Liver (tissue), 9 donors: ENCODE measurements around the gene FGF14. TPM values are rescaled to one million over a fixed set of nuclear protein-coding genes. Genes with fewer than 3 reads are reported as not detected.

ENCODE experiments used
- DNase-seq: peaks from one replicate; pipeline ENCODE4 v3.0.0-alpha.2; 2017; ENCODE audit warnings: low spot score
- H3K27ac ChIP-seq, 2 donors: one replicate each; pipeline ENCODE4 v1.7.0; 2013; ENCODE audit warnings: inconsistent platforms in 2 of 2, low read length in 2 of 2, control low read depth in 1 of 2, low read depth in 1 of 2, mild to moderate bottlenecking in 1 of 2
- H3K27me3 ChIP-seq, 4 donors: one replicate each; pipeline versions ENCODE4 v1.6.1 to v1.7.0; 2013; ENCODE audit warnings: low read length in 3 of 4, inconsistent platforms in 1 of 4, mild to moderate bottlenecking in 1 of 4, moderate library complexity in 1 of 4; ENCODE audit not compliant: control insufficient read depth in 4 of 4, insufficient read depth in 4 of 4
- H3K36me3 ChIP-seq, 4 donors: one replicate each; pipeline versions ENCODE4 v1.6.1 to v1.7.0; 2013; ENCODE audit warnings: low read length in 3 of 4, mild to moderate bottlenecking in 3 of 4, low read depth in 1 of 4, moderate library complexity in 1 of 4; ENCODE audit not compliant: control insufficient read depth in 4 of 4, insufficient read depth in 3 of 4
- H3K4me1 ChIP-seq, 4 donors: one replicate each; pipeline versions ENCODE4 v1.6.1 to v1.7.0; 2013; ENCODE audit warnings: low read length in 3 of 4, mild to moderate bottlenecking in 3 of 4, moderate library complexity in 1 of 4; ENCODE audit not compliant: control insufficient read depth in 4 of 4, insufficient read depth in 4 of 4
- H3K4me3 ChIP-seq, 3 donors: one replicate each; pipeline versions ENCODE4 v1.6.1 to v1.7.0; 2013; ENCODE audit warnings: low read length in 3 of 3, control low read depth in 1 of 3, low read depth in 1 of 3, mild to moderate bottlenecking in 1 of 3
- H3K9ac ChIP-seq, 2 donors: one replicate each; pipeline ENCODE4 v1.7.0; 2013; ENCODE audit warnings: low read length in 2 of 2, mild to moderate bottlenecking in 2 of 2, moderate library complexity in 2 of 2, control low read depth in 1 of 2, low read depth in 1 of 2
- H3K9me3 ChIP-seq, 4 donors: one replicate each; pipeline versions ENCODE4 v1.6.1 to v1.7.0; 2013; ENCODE audit warnings: low read length in 3 of 4; ENCODE audit not compliant: control insufficient read depth in 4 of 4
- EGR1 ChIP-seq, 2 donors: IDR thresholded peaks; 2 replicates each; pipeline ENCODE4 v1.6.1; 2016 to 2018; ENCODE audit warnings: antibody characterized with exemption in 2 of 2, low read depth in 2 of 2
- FOXA1 ChIP-seq: IDR thresholded peaks from 2 replicates; pipeline ENCODE4 v1.6.1; 2016; ENCODE audit warnings: antibody characterized with exemption
- FOXA2 ChIP-seq: IDR thresholded peaks from 2 replicates; pipeline ENCODE4 v1.6.1; 2016; ENCODE audit warnings: antibody characterized with exemption
- GABPA ChIP-seq, 2 donors: IDR thresholded peaks in 1 of 2; conservative IDR thresholded peaks in 1 of 2; 2 replicates each; pipeline ENCODE4 v1.6.1; 2016; ENCODE audit warnings: antibody characterized with exemption in 2 of 2, mild to moderate bottlenecking in 1 of 2, moderate library complexity in 1 of 2
- HNF4A ChIP-seq, 2 donors: conservative IDR thresholded peaks; 2 replicates each; pipeline ENCODE4 v1.6.1; 2016; ENCODE audit warnings: antibody characterized with exemption in 2 of 2, mild to moderate bottlenecking in 2 of 2
- HNF4G ChIP-seq: IDR thresholded peaks from 2 replicates; pipeline ENCODE4 v1.6.1; 2016; ENCODE audit warnings: antibody characterized with exemption
- JUND ChIP-seq, 2 donors: IDR thresholded peaks; 2 replicates each; pipeline ENCODE4 v1.6.1; 2016; ENCODE audit warnings: antibody characterized with exemption in 2 of 2
- MAX ChIP-seq: IDR thresholded peaks from 2 replicates; pipeline ENCODE4 v1.6.1; 2016; ENCODE audit warnings: antibody characterized with exemption
- NR2F2 ChIP-seq: IDR thresholded peaks from 2 replicates; pipeline ENCODE4 v1.6.1; 2016; ENCODE audit warnings: antibody characterized with exemption
- RAD21 ChIP-seq, 2 donors: IDR thresholded peaks; 2 replicates each; pipeline ENCODE4 v1.6.1; 2016; ENCODE audit warnings: antibody characterized with exemption in 2 of 2, mild to moderate bottlenecking in 2 of 2
- REST ChIP-seq: IDR thresholded peaks from 2 replicates; pipeline ENCODE4 v1.6.1; 2016; ENCODE audit warnings: antibody characterized with exemption, mild to moderate bottlenecking
- RXRA ChIP-seq, 2 donors: IDR thresholded peaks; 2 replicates each; pipeline ENCODE4 v1.6.1; 2017 to 2018; ENCODE audit warnings: antibody characterized with exemption in 2 of 2, mild to moderate bottlenecking in 1 of 2
- TAF1 ChIP-seq: conservative IDR thresholded peaks from 2 replicates; pipeline ENCODE4 v1.6.1; 2016; ENCODE audit warnings: antibody characterized with exemption, mild to moderate bottlenecking
- YY1 ChIP-seq: IDR thresholded peaks from 2 replicates; pipeline ENCODE4 v1.6.1; 2016; ENCODE audit warnings: antibody characterized with exemption, mild to moderate bottlenecking
- ZBTB33 ChIP-seq: IDR thresholded peaks from 2 replicates; pipeline ENCODE4 v1.6.1; 2016; ENCODE audit warnings: antibody characterized with exemption
- WGBS: extraction: QIAGEN DNeasy Blood & Tissue Kit; methylation state at CpG from one replicate; pipeline ENCODE4 v1.1.7; 2013; 5-methylcytosine and 5-hydroxymethylcytosine counted together
- polyA plus RNA-seq, 2 donors: library from polyadenylated mRNA; stranded (reverse) in 1 of 2; unstranded in 1 of 2; fragments of 200-250 nt in 1 of 2; fragments of >200 nt in 1 of 2; fragmentation: Nextera tagmentation in 1 of 2; extraction: Ambion mirVana in 1 of 2; gene quantifications; one replicate each; pipeline versions ENCODE4 v1.2.1 to v1.2.3, GENCODE V29; 2013 to 2015
- total RNA-seq, 2 donors: library from RNA; depleted of rRNA; stranded (reverse); fragments of >200 nt; gene quantifications; one replicate each; pipeline ENCODE4 v1.2.3, GENCODE V29; 2014
- TF ChIP-seq, protein P1 (sequence below): fragments of 150-350 bp; IDR thresholded peaks from 2 replicates; pipeline ENCODE4 v1.5.1; 2017; ENCODE audit warnings: improper control_type of control experiment, low read depth, low read length; ENCODE audit not compliant: missing input control
- TF ChIP-seq, protein P2 (sequence below): IDR thresholded peaks from 2 replicates; pipeline ENCODE4 v1.6.1; 2016; ENCODE audit warnings: antibody characterized with exemption
- donor health status: healthy.
- donor health status: healthy.
- donor health status: healthy.
- donor health status: healthy.
- donor health status: healthy.

The FGF14 gene
- total and polyA plus RNA-seq, 4 donors, result 0.05 to 3.3 (median 1.0) TPM

GRCh38 chr13:102214956-102215355 is 186.9 kb downstream of the FGF14 start:
- no peak overlapping the region for H3K27ac ChIP-seq
- H3K27me3 ChIP-seq, result no peaks in the 10 kb centered on the region
- TF ChIP-seq, protein P1, sequence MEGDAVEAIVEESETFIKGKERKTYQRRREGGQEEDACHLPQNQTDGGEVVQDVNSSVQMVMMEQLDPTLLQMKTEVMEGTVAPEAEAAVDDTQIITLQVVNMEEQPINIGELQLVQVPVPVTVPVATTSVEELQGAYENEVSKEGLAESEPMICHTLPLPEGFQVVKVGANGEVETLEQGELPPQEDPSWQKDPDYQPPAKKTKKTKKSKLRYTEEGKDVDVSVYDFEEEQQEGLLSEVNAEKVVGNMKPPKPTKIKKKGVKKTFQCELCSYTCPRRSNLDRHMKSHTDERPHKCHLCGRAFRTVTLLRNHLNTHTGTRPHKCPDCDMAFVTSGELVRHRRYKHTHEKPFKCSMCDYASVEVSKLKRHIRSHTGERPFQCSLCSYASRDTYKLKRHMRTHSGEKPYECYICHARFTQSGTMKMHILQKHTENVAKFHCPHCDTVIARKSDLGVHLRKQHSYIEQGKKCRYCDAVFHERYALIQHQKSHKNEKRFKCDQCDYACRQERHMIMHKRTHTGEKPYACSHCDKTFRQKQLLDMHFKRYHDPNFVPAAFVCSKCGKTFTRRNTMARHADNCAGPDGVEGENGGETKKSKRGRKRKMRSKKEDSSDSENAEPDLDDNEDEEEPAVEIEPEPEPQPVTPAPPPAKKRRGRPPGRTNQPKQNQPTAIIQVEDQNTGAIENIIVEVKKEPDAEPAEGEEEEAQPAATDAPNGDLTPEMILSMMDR, result no peak
- TF ChIP-seq HNF4G, result no peak
- TF ChIP-seq FOXA1, result no peak
- TF ChIP-seq NR2F2, result no peak
- TF ChIP-seq RAD21 (IDR thresholded peaks at IDR 0.05), result no peak
- TF ChIP-seq, protein P2, sequence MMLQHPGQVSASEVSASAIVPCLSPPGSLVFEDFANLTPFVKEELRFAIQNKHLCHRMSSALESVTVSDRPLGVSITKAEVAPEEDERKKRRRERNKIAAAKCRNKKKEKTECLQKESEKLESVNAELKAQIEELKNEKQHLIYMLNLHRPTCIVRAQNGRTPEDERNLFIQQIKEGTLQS, result no peak
- no peak for TF ChIP-seq RXRA (IDR thresholded peaks at IDR 0.05)
- no peak for TF ChIP-seq ZBTB33
- TF ChIP-seq MAX, result no peak
- TF ChIP-seq EGR1 (IDR thresholded peaks at IDR 0.05; ENCODE audit: low read depth in 2 of 2), result no peak
- no peak for TF ChIP-seq HNF4A (conservative IDR thresholded peaks at IDR 0.05)
- no peak for TF ChIP-seq YY1
- TF ChIP-seq FOXA2, result no peak
- TF ChIP-seq REST, result no peak
- no peak for TF ChIP-seq TAF1
- no peak for DNase-seq
- H3K36me3 ChIP-seq, result no peaks in the 10 kb centered on the region
- no peaks in the 10 kb centered on the region for H3K4me1 ChIP-seq
- H3K9ac ChIP-seq, result no peak overlapping the region
- H3K9me3 ChIP-seq, result no peaks in the 10 kb centered on the region
- no peak overlapping the region for H3K4me3 ChIP-seq

DNA sequence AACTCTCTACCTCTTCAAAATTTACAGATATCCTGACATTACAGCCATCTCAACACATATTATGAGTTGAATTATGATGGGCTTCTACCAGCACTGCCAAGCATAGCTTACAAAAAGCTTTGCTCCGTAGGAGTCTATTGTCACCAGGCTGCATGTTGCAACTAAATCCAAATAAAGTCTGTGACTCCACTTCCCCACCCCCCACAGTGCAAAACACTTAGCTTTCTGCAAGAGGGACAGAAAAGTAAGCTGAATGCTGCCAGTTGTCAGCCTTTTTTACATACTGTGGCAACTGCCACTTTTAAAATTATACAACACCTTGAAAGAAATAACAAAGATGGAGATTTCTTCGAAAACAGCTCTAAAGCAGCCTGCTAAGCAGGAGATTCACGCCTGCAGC is 189.1 kb downstream of the FGF14 start:
- H3K9me3 ChIP-seq, result no peaks in the 10 kb centered on the region
- WGBS, result 67% methylated on average over 3 of the region's 3 CpGs

More for the DNA sequence above, 189.1 kb downstream of the FGF14 start:
- no peaks in the 10 kb centered on the region for H3K27me3 ChIP-seq
- no peak overlapping the region for H3K9ac ChIP-seq
- no peaks in the 10 kb centered on the region for H3K36me3 ChIP-seq
- no peaks in the 10 kb centered on the region for H3K4me1 ChIP-seq
- no peak overlapping the region for H3K27ac ChIP-seq
- H3K4me3 ChIP-seq, result no peak overlapping the region
- no peak for DNase-seq
- no peak for TF ChIP-seq GABPA (IDR thresholded peaks at IDR 0.05 in 1 of 2, conservative IDR thresholded peaks at IDR 0.05 in 1 of 2)
- no peak for TF ChIP-seq NR2F2
- no peak for TF ChIP-seq JUND (IDR thresholded peaks at IDR 0.05)
- TF ChIP-seq TAF1, result no peak
- TF ChIP-seq RAD21 (IDR thresholded peaks at IDR 0.05), result no peak
- TF ChIP-seq HNF4G, result no peak
- TF ChIP-seq MAX, result no peak
- TF ChIP-seq HNF4A (conservative IDR thresholded peaks at IDR 0.05), result no peak
